Measurements from ENCODE around the gene JCAD. TPM values are rescaled to one million over a fixed set of nuclear protein-coding genes. Genes with fewer than 3 reads are reported as not detected.

Gene JCAD
- total RNA-seq, 1 experiment from 2014 or later: 20.9 TPM

DNA sequence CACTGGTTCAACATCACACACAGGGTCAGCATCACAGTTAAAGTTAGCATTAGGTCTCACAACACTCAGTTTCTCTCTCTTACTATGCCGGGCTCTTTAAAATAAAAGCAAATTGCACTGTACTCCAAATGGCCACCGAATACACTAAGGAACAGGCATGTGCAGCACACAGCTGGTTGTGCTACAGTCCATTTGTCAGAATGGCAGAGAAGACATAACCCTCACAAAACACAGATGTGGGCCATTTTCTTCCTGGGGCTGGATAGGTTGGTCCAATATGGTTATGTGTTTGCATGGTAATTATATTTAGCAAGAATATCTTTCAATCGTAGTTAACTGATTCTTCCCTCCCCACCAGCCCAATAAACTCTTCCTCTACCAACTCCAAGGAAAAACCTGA is 9.0 kb downstream of the JCAD start:
- in situ Hi-C loops (cut with HindIII; ENCODE audit: low pct_unique_long_range_greater_than_20kb, low sequenced_read_pairs): no loop called here

DNA sequence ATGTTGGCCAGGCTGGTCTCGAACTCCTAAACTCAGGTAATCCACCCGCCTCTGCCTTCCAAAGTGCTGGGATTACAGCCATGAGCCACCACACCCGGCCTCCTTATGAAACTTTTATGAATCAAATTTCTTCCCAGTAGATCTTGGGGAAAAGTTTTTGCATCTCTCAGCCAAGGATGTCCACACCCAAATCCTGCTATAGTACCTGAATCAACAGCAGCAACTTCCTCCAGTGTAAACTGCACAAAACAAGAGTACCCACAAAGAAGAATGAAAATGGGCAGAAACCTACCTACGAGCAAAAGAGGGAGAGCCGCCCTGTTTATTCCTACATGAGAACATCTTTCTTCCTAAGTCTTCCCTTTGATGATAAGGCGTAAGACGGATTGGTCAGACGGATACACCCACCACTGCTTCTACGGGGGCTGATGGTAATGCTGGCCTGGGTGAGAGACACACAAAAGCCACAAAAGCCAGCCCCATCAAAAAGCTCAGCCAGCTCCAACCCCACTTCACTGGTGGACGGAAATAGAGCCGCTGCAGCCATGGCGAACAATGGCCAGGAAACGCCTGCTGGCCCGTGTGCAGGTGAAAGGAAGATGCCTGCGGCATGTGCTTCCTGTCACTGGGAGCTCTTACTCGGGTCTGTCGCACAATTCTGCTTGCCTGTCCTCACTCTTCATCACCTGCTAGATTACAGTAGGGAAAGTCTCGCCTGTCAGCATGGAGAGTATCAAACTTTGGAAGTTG is 10.4 kb downstream of the JCAD start:
- in situ Hi-C loops (cut with HindIII; ENCODE audit: low pct_unique_long_range_greater_than_20kb, low sequenced_read_pairs): no loop called here
- no peak for DNase-seq (ENCODE audit: low read depth)

More for the DNA sequence above, 9.0 kb downstream of the JCAD start:
- DNase-seq (ENCODE audit: low read depth): no peak

DNA sequence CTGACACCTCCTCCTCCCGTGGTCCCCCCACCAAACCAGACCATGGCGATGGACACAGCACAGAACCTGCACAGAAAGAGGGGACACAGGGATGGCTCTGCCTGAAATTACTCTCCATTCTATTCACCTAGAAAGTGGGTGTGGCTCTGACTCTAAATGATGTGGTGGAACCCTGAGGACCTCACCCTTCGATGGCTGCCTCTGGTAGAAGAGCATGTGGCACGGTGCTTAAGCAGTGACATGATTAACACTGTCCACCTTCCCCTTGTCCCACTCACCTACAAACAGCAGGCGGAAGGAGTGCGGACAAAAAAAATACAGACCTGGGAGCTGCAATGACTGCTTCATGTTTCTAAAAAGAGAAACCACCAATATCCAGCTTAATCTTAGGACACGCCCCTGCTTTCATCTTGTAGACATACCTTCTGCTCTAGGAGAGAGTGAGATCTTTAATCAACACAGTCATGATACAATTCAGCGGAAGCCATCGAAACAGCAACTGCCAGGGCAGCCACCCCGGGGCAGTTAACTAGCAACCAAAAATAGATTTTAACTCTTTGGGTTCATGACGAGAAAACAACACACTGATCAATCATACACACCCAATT is 11.4 kb downstream of the JCAD start:
- in situ Hi-C loops (cut with HindIII; ENCODE audit: low pct_unique_long_range_greater_than_20kb, low sequenced_read_pairs): no loop called here
- no peak for DNase-seq (ENCODE audit: low read depth)

DNA sequence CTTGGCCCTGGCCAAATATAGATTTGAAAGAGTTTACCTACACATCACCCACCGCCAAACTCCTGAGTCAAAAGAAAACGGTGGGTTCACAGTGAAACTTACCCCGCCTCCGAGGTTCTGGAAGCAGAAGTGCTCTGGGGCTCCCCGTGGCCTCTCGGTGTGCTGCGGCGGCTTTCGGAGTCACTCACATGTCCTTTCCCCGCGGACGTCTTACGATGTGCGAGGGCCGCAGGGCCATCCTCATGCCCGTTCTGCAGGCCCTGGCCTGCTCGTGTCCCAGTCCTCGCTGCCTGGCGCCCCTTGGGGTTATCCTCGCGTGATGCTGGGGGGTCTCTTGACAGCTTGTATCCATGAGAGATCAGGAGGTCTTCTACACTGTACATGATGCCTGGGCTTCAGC is 12.0 kb downstream of the JCAD start:
- in situ Hi-C loops (cut with HindIII; ENCODE audit: low pct_unique_long_range_greater_than_20kb, low sequenced_read_pairs): no loop called here
- DNase-seq (ENCODE audit: low read depth): no peak

DNA sequence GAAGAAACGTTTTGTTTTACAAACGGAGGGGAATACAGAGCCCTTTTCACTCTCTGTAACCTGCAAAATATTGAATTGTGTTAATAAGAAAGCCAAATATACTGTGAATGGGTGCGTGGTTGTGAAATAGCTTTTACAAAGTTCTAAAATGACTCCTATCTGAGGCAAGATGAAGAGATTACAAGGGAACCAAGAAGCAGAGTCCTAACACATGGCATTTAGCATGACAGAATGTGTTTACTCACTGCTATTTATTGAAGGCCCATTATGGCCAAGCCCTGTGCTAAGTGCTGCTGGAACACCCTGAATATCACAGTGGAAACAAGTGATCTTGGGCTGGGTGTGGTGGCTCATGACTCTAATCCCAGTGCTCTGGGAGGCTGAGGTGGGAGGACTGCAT is 12.9 kb downstream of the JCAD start:
- in situ Hi-C loops (cut with HindIII; ENCODE audit: low pct_unique_long_range_greater_than_20kb, low sequenced_read_pairs): no loop called here

DNA sequence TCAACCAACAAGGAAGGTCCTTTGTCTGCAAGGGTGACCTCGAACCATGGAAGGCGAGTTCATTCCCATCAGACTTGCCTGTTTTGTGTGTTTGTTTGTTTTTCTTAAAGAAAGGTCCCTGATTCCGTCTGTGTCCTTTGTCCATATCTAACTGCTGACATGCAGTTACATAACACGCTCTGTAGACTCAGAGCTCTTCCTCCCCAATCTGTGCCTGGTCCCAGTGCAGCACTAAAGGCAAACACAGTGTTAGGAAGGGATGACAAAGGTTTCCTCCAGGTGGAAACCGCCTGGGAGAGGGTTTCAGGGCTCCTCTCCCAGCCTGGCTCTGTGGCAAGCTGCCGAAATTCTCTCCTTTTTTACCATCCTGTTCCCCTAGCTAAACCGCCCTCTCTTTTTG is 13.4 kb downstream of the JCAD start:
- no peak for DNase-seq (ENCODE audit: low read depth)
- in situ Hi-C loops (cut with HindIII; ENCODE audit: low pct_unique_long_range_greater_than_20kb, low sequenced_read_pairs): no loop called here

More for the DNA sequence above, 12.9 kb downstream of the JCAD start:
- DNase-seq (ENCODE audit: low read depth): no peak

DNA sequence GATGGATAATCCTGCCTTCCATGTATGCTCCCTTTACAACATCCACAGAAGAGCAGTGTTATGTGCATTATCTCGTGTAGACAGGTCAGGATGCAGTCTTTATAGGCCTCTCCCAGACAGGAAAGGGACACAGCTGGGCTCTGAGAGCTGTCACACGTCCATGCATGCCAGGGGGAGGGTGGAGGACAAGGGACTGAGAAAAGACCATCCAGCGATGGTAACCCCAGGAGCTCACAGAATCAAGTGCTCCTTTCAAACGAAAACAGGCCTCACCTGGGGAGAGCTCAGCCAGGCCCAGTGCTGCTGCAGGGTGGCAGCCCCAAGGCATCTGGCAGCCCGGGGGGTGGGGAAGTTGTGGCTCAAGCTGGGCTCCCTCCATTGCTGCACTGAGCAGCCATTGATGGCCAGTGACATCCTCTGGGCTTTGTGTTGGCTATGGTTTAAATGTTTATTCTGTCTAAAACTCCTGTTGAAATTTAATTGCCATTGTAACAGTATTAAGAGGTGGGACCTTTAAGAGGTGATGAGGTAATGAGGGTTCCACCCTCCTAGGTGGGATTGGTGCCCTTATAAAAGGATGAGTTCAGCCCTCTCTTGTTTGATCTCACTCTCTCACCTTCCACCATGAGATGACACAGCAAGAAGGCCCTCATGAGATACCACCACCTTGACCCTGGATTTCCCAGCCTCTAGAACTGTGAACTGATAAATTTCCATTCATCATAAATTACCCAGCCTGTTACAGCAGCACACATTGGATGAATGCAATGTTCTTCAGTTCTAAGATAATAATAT is 15.7 kb downstream of the JCAD start:
- DNase-seq (ENCODE audit: low read depth): no peak
- in situ Hi-C loops (cut with HindIII; ENCODE audit: low pct_unique_long_range_greater_than_20kb, low sequenced_read_pairs): no loop called here

DNA sequence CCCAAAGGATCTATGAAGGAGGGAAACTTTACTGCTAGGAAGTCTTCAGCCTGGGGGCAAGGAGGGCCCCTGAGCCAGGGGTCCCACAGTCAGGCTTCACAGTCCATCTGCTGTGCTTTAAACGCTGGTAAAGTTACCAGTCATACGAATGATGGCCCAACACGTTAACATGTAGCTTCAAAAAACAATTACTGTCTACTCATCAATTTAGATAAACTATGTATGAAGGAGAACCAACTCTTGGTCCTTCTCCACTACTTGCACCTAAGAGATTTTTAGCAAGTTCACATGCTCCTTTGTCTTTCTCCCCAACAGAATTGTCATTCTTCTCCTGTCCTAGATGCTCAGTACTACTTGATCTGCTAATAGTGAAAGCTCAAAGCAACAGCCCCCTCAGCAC is 16.6 kb downstream of the JCAD start:
- in situ Hi-C loops (cut with HindIII; ENCODE audit: low pct_unique_long_range_greater_than_20kb, low sequenced_read_pairs): no loop called here
- DNase-seq (ENCODE audit: low read depth): no peak

DNA sequence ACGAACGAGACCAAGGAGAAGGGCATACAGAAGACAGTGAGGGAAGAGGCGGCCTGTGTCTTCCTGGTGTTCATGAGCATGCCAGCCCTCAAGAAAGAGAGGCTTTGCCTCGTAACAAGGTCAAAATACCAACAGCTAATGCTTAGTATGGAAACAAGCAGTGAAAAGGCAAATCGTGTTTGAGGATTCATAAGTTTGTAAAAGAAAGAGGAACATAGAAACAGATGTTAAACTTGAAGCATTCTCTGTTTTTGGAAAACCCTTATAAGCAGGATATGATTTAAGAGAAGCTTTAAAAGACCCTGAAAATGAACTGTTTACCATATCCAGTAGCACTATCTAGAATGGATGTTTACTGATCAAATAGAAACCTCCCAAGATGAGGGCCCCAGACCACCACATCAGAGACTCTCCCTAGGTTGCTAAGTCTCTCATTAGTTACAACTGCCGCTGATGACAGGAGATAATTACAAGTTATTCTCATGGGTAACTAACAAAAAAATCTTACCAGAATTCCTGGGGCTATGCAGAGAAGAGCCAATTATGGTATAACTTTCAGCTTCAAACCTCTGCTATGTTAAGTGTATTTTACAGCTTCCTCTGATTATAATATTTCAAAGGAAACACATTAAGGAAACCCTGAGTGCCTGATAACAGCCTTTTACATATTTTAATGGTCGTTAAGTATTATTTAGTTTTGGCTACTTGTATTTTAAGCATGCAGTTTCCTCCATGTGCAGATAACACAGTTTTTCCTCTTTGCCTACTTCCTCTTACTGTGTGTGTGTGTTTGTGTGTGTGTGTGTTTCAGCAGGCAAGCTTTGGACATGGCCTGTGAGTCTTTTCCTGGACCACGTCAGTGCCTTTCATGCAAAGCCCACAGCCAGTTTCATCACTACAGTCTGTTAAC is 17.9 kb downstream of the JCAD start:
- in situ Hi-C loops (cut with HindIII; ENCODE audit: low pct_unique_long_range_greater_than_20kb, low sequenced_read_pairs): no loop called here
- no peak for DNase-seq (ENCODE audit: low read depth)

DNA sequence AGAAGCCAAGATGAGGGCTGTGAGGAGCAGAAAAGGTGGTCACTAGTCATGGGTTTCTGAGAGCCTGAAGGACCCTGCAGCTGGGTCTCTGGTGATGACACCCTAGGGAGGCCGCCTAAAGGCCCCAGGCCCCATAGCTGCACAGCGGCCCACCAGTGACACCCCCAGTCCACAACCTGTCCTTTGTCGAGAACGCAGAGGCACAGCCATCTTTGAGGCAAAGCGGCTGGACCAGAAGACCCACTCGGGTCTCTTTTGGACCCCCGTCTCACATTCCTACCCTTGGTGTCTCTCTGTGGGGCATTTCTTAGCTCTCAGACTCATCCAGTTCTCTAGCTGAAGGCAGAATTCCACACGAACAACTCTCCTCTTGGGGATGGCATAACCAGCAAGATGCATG is 18.8 kb downstream of the JCAD start:
- no peak for DNase-seq (ENCODE audit: low read depth)
- in situ Hi-C loops (cut with HindIII; ENCODE audit: low pct_unique_long_range_greater_than_20kb, low sequenced_read_pairs): no loop called here

DNA sequence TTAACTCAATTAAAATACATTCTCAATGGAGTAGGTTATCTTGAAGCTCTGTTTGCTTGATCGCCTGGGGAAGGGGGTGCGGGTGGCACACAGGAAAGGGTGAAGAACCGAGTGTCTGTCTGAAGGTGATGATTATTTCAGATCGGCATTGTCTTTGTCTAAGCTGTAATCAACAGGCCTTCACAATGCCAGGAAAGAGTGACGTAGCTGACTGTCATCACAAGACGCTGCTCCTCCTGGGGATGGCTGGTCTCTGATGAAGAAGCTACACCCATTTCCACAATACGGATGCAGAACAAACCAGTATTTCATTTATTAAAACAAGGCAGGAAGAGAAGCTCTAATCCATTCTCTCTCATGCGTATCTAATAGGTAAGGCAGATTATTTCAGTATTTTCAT is 19.4 kb downstream of the JCAD start:
- no peak for DNase-seq (ENCODE audit: low read depth)
- in situ Hi-C loops (cut with HindIII; ENCODE audit: low pct_unique_long_range_greater_than_20kb, low sequenced_read_pairs): no loop called here

DNA sequence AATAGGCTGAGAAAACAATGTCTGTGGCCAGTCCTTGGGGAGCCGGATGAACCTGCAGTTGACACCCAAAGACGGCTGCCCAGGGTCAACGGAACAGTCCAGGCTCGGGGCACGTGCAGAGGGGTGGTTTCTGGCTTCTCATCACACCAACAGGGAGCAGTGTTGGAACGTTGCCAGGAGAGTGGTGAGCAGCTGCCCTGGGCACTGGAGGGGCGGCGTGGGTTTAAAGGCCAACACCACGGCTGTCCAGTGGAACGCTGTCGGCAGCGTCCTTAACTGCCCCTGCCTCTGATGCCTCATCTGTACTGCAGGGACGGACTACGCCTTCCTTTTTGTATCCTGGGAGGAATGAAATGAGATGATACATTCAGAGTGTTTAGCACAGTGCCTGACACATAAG is 19.8 kb downstream of the JCAD start:
- DNase-seq (ENCODE audit: low read depth): no peak
- in situ Hi-C loops (cut with HindIII; ENCODE audit: low pct_unique_long_range_greater_than_20kb, low sequenced_read_pairs): no loop called here

DNA sequence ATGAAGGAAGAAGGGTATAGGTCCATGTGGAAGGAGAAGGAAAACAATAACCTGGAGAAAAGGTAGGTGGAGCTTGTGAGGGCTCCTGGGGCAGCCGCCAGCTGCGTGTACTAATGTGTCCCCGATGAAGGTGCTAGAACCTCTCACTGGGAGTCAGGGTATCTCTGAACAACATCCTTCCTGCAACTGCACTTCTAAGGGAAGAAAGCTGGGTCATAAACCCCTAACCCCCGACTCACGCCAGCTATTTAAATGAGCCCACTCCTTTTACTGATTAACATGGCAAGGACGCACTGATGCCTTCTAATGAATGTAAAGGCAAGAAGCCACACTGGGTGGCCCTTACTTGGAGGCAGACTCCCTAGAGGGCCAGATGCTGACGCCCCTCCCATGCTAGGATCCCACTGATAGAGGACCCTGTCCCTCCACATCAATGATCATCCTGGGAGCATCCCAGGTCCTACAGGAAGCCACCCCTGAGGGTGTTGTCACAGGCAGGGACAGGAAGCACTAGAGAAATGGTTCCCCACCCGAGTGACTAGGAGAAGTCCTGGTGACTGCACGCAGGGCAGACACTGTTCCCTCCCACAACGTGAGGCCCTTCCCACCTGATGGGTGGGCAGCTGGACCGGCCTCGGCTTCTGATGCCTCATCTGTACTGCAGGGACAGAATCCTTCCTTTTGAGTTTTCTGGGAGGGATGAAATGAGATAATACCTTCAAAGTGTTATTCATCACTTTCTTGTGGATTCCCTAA is 20.4 kb downstream of the JCAD start:
- in situ Hi-C loops (cut with HindIII; ENCODE audit: low pct_unique_long_range_greater_than_20kb, low sequenced_read_pairs): no loop called here
- no peak for DNase-seq (ENCODE audit: low read depth)

DNA sequence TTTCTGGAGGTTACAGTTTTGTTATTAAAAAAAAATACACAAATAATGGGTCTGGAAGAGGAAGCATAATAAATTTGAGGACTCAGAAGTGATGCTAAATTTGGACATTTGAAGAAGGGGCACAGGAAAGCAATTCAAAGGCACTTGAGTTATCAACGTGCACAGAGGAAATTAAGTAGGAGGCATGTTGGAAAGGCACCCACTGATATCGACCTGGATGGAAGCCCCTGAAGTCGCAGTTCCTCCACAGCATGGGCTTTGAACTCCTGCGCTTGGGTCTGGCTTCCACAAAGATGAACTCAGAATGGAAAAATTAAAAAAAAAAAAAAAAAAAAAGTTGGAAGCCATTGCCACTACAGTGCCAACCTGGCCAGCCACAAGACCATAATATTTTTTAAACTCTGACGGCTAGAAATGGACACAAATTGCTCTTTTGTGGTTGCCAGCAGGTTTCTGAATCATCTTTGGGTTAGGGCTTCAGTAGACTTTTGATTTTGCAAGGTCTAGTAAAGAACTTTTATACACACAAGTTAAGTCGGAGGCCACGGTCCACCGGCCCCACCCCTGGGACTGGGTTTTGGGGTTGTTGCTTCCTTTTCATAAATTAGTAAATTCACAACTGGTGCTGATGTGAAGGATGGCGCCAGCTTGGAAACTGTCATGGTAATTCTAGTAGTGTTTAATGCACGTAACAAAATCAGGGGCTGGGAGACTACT is 21.6 kb downstream of the JCAD start:
- DNase-seq (ENCODE audit: low read depth): no peak
- in situ Hi-C loops (cut with HindIII; ENCODE audit: low pct_unique_long_range_greater_than_20kb, low sequenced_read_pairs): no loop called here

DNA sequence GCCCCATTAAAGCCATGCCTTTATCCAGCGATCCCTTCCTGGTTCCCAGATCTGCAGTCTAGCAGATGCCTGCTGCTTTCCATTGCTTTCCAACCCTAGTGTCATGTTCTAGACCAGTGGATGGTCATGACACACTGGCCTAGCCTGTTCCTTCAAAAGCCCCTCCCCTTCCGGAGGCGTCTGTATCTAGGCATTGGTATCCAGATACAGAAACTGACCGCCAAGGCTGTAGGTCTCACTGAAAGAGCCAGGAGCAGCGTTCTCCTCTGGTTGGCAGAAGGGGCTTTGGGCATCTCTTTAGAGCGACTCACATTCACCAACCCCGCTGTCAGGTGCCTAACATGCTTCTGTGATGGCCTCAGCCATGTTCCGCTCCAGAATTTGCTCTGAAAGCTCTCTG is 22.6 kb downstream of the JCAD start:
- no peak for DNase-seq (ENCODE audit: low read depth)
- in situ Hi-C loops (cut with HindIII; ENCODE audit: low pct_unique_long_range_greater_than_20kb, low sequenced_read_pairs): no loop called here

DNA sequence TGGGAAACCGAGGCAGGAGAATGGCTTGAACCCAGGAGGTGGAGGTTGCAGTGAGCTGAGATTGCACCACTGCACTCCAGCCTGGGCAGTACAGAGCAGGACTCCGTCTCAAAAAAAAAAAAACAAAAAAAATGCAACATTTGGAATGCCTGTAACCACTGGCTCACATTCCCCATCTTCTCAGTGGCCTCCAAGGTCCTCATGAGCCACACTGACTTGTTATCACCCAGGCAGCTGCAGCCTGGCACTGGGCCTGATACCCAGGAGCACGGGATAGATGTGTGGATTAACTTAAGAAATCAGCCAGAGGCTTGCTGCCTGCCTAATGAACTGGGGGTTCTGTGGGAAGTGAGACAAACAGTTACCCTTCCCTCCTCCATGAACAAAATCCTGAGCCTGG is 23.0 kb downstream of the JCAD start:
- in situ Hi-C loops (cut with HindIII; ENCODE audit: low pct_unique_long_range_greater_than_20kb, low sequenced_read_pairs): no loop called here
- no peak for DNase-seq (ENCODE audit: low read depth)

DNA sequence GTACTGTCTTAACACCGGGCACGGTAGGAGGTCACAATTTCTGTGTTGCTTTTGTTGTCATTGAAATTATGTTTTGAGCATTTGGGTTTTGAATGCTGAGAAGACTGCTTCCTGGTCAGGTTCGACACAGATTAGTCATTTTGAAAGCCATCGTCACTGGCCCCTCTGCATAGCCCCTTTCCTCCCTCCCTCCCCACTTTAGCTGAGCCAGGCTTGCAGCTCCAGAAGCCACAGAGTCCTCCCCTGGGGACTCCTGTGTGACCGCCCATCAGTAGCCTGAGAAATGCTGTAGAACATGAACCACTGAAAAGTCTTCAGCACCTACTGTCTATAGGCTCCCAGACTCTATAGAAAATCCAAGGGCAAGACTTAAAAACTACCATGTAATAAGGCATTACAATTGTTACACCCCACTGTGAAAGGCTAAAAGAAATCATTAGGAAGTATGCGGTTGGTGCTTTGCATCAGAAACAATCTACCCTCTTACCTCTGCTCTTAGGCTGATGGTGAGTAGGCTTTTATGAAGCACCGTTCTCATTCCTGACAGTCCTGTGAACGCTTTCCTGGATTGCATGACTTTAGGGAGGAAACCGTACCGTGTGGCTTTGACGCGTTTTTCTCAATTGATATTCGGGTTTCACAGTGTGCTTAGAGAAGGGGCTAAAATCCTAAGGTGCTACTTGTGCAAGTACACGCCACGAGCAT is 24.8 kb downstream of the JCAD start:
- no peak for DNase-seq (ENCODE audit: low read depth)
- in situ Hi-C loops (cut with HindIII; ENCODE audit: low pct_unique_long_range_greater_than_20kb, low sequenced_read_pairs): no loop called here

All from Caki2 (cell line).